Activated CD8-positive, alpha-beta T cell treated with anti-CD3 and anti-CD28 coated beads for 36 hours (primary cell): ENCODE results near the gene CCDC88B. TPM values are rescaled to one million over a fixed set of nuclear protein-coding genes. Genes with fewer than 3 reads are reported as not detected.

ENCODE experiments used
- ATAC-seq: fragments of 200-7000 bp; cut with Tn5 transposase; one replicate; pipeline ENCODE4 v1.10.0; 2021; ENCODE audit warnings: mild to moderate bottlenecking, moderate library complexity
- CTCF ChIA-PET: fragments of 350-600 bp; sonication (Branson Sonifier 250); formaldehyde crosslinking; loops from one replicate; lab custom pipeline; 2021; ENCODE audit warnings: antibody characterized with exemption; lab: Charles Lee
- POLR2A ChIA-PET: fragments of 350-600 bp; sonication (Branson Sonifier 250); formaldehyde crosslinking; loops from one replicate; lab custom pipeline; 2021; ENCODE audit warnings: antibody characterized with exemption; lab: Charles Lee
- DNase-seq: peaks from one replicate; pipeline ENCODE4 v3.0.0-alpha.2; 2020
- H3K27ac Mint-ChIP-seq: one replicate; pipeline ENCODE4 v1.8.0; 2021; ENCODE audit warnings: mild to moderate bottlenecking, mixed read lengths
- H3K27me3 Mint-ChIP-seq: one replicate; pipeline ENCODE4 v1.8.0; 2021; ENCODE audit warnings: mixed read lengths
- H3K36me3 Mint-ChIP-seq: one replicate; pipeline ENCODE4 v1.8.0; 2021; ENCODE audit warnings: low read depth, mixed read lengths
- H3K4me1 Mint-ChIP-seq: one replicate; pipeline ENCODE4 v1.8.0; 2021; ENCODE audit warnings: low read depth, mixed read lengths
- H3K4me3 Mint-ChIP-seq: one replicate; pipeline ENCODE4 v1.8.0; 2021; ENCODE audit warnings: mild to moderate bottlenecking, moderate library complexity, mixed read lengths
- H3K9me3 Mint-ChIP-seq: one replicate; pipeline ENCODE4 v1.8.0; 2021; ENCODE audit warnings: mixed read lengths
- CTCF ChIP-seq: fragments of 200-600 bp; IDR thresholded peaks from one replicate; pipeline ENCODE4 v1.8.0; 2022; ENCODE audit warnings: antibody characterized with exemption, mild to moderate bottlenecking
- intact Hi-C: fragments of 100-400 bp; cut with micrococcal nuclease; formaldehyde crosslinking; loops from one replicate; pipeline ENCODE4 v1.10.0; 2022
- total RNA-seq, 2 experiments: library from RNA; stranded (reverse); gene quantifications; one replicate each; pipeline ENCODE4 v1.2.3, GENCODE V29; 2021

The CCDC88B gene
- total RNA-seq, 2 experiments from 2014 or later: 65.8 to 76.1 TPM

DNA sequence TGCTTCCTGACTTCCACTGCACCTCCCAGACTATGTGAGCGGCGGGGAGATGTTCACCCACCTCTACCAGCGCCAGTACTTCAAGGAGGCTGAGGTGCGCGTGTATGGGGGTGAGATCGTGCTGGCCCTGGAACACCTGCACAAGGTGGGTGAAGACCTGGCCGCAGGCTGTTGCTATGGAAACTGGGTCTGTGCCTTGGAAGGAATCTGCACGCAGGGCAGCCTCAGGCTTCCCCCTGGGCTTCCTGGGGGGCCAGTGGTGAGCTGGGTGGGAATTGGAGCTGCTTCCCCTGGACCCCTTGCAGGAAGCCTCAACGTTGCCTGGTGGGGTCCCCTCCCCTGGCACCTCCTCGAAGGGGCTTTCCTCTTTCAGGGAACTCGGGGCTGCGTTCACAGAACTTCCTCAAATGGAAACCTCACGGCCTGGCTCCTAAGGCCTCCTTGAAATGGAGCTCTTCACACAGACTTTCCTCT lies 20.5 kb downstream of the CCDC88B start:
- H3K27me3 Mint-ChIP-seq: no peaks in the 10 kb centered on the region
- TF ChIP-seq CTCF: no peak
- intact Hi-C loops: no loop called here
- peaks cover 51% of the 10 kb centered on the region for H3K36me3 Mint-ChIP-seq
- ChIA-PET POLR2A (interaction anchor here (0.7 to 2.5 kb wide), 6 partner anchors 11 to 117 kb away, joined by 3 to 11 read pairs (median 3); partner anchors contain the start of genes PRDX5 and TRMT112), CTCF (interaction anchor here (1.3 to 9.5 kb wide), 6 partner anchors 12 to 292 kb away, joined by 3 to 75 read pairs (median 6); partner anchors contain the start of gene CCDC88B)
- peak overlapping the region; percentile 79 for H3K4me3 Mint-ChIP-seq
- DNase-seq (peak; percentile 17), ATAC-seq (no peak)
- no peaks in the 10 kb centered on the region for H3K9me3 Mint-ChIP-seq
- H3K4me1 Mint-ChIP-seq: peaks cover 39% of the 10 kb centered on the region
- no peak overlapping the region for H3K27ac Mint-ChIP-seq

GRCh38 chr11:64361659-64362058 lies 21.7 kb downstream of the CCDC88B start:
- peaks cover 35% of the 10 kb centered on the region for H3K4me1 Mint-ChIP-seq
- ATAC-seq (no peak), DNase-seq (no peak)
- intact Hi-C loops: no loop called here
- H3K9me3 Mint-ChIP-seq: no peaks in the 10 kb centered on the region
- no peak overlapping the region for H3K27ac Mint-ChIP-seq
- TF ChIP-seq CTCF: no peak
- H3K4me3 Mint-ChIP-seq: no peak overlapping the region
- ChIA-PET POLR2A (interaction anchor here (1.5 kb wide), 1 partner anchor 14 kb away, joined by 3 read pairs; no protein-coding TSS in a partner anchor), CTCF (interaction anchor here (1.6 to 2.3 kb wide), 3 partner anchors 29 to 291 kb away, joined by 6 to 14 read pairs (median 6); no protein-coding TSS in a partner anchor)
- no peaks in the 10 kb centered on the region for H3K27me3 Mint-ChIP-seq
- peaks cover 55% of the 10 kb centered on the region for H3K36me3 Mint-ChIP-seq

- no peak for DNase-seq
- Mint-ChIP-seq H3K27ac (no peak overlapping the region), H3K9me3 (no peaks in the 10 kb centered on the region), H3K27me3 (no peaks in the 10 kb centered on the region), H3K36me3 (peaks cover 55% of the 10 kb centered on the region), H3K4me3 (no peak overlapping the region), H3K4me1 (peaks cover 34% of the 10 kb centered on the region)
- ATAC-seq: no peak
- ChIA-PET CTCF (no interaction called here), POLR2A (interaction anchor here (1.5 kb wide), 1 partner anchor 13 kb away, joined by 3 read pairs; no protein-coding TSS in a partner anchor)
- intact Hi-C loops: no loop called here
- TF ChIP-seq CTCF: no peak
These were observed 22.3 kb downstream of the CCDC88B start for GRCh38 chr11:64362339-64362738.

GRCh38 chr11:64364435-64364834 lies 24.4 kb downstream of the CCDC88B start:
- Mint-ChIP-seq H3K4me1 (peaks cover 25% of the 10 kb centered on the region), H3K27ac (no peak overlapping the region)
- no peak for TF ChIP-seq CTCF

DNA sequence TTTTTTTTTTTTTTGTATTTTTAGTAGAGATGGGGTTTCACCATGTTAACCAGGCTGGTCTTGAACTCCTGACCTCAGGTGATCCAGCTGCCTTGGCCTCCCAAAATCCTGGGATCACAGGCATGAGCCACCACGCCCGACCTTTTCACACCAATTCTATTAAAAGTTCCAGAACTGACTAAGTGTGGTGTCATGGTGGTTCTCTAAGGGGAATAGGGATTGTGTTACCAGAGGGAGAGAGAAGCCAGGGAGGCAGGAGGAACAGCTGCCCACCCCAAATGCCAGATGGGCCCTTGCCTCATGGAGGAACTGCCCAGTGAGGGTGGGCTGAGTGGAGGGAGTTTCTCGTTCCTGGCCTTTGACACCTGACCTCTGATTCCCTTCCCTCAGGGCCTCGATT lies 24.9 kb downstream of the CCDC88B start:
- H3K9me3 Mint-ChIP-seq: no peaks in the 10 kb centered on the region
- intact Hi-C loops: no loop called here
- peaks cover 60% of the 10 kb centered on the region for H3K36me3 Mint-ChIP-seq
- no peak overlapping the region for H3K27ac Mint-ChIP-seq
- H3K27me3 Mint-ChIP-seq: no peaks in the 10 kb centered on the region
- no peak for DNase-seq
- CTCF ChIA-PET: no interaction called here
- POLR2A ChIA-PET: interaction anchor here (0.6 kb wide), 1 partner anchor 16 kb away, joined by 3 read pairs; no protein-coding TSS in a partner anchor
- no peak for ATAC-seq
- no peak for TF ChIP-seq CTCF
- no peak overlapping the region for H3K4me3 Mint-ChIP-seq
- peaks cover 22% of the 10 kb centered on the region for H3K4me1 Mint-ChIP-seq

More at GRCh38 chr11:64364435-64364834, 24.4 kb downstream of the CCDC88B start:
- ChIA-PET POLR2A (interaction anchor here (0.6 kb wide), 1 partner anchor 16 kb away, joined by 3 read pairs; no protein-coding TSS in a partner anchor), CTCF (no interaction called here)
- DNase-seq: no peak
- intact Hi-C loops: no loop called here
- Mint-ChIP-seq H3K27me3 (no peaks in the 10 kb centered on the region), H3K9me3 (no peaks in the 10 kb centered on the region), H3K36me3 (peaks cover 59% of the 10 kb centered on the region), H3K4me3 (no peak overlapping the region)
- ATAC-seq: no peak
